Urinary bladder (tissue), 4 donors: ENCODE results near the gene CMKLR1. TPM values are rescaled to one million over a fixed set of nuclear protein-coding genes. Genes with fewer than 3 reads are reported as not detected.

Source experiments
- DNase-seq: peaks from one replicate; pipeline ENCODE4 v3.0.0-alpha.2; 2015; ENCODE audit errors: extremely low spot score
- H3K27ac ChIP-seq: one replicate; pipeline ENCODE4 v1.5.1; 2013; ENCODE audit warnings: low read depth, mild to moderate bottlenecking, moderate library complexity
- H3K36me3 ChIP-seq: one replicate; pipeline ENCODE4 v1.6.1; 2013; ENCODE audit warnings: mild to moderate bottlenecking, moderate library complexity; ENCODE audit not compliant: insufficient read depth
- H3K4me1 ChIP-seq: one replicate; pipeline ENCODE4 v1.6.1; 2013; ENCODE audit warnings: mild to moderate bottlenecking, moderate library complexity; ENCODE audit not compliant: insufficient read depth
- H3K4me3 ChIP-seq: one replicate; pipeline ENCODE4 v1.5.1; 2013; ENCODE audit warnings: low read depth, low read length
- WGBS: extraction: QIAGEN DNeasy Blood & Tissue Kit; methylation state at CpG from one replicate; pipeline ENCODE4 v1.1.7; 2013; 5-methylcytosine and 5-hydroxymethylcytosine counted together
- polyA plus RNA-seq: library from polyadenylated mRNA; stranded (reverse); fragments of 200-250 nt; gene quantifications from one replicate; pipeline ENCODE4 v1.2.3, GENCODE V29; 2013
- total RNA-seq: library from RNA; depleted of rRNA; stranded (reverse); fragments of >200 nt; gene quantifications from one replicate; pipeline ENCODE4 v1.2.3, GENCODE V29; 2014
- donor health status: healthy with polysubstance abuse.
- donor health status: healthy.

Gene CMKLR1
- total and polyA plus RNA-seq, 2 donors: 6.4 to 17.6 TPM

GRCh38 chr12:108371801-108372344, 32.8 kb upstream of the CMKLR1 start:
- Histone ChIP-seq H3K4me1 (no peaks in the 10 kb centered on the region), H3K27ac (no peak overlapping the region), H3K4me3 (no peak overlapping the region), H3K36me3 (no peaks in the 10 kb centered on the region)
- 50% methylated on average over 6 of the region's 6 CpGs for WGBS
- DNase-seq: no peak

- no peaks in the 10 kb centered on the region for H3K36me3 ChIP-seq
- 70% methylated on average over 5 of the region's 5 CpGs for WGBS
- DNase-seq: no peak
- H3K27ac ChIP-seq: no peak overlapping the region
- no peak overlapping the region for H3K4me3 ChIP-seq
- H3K4me1 ChIP-seq: no peaks in the 10 kb centered on the region
These were observed 31.3 kb upstream of the CMKLR1 start for GRCh38 chr12:108370415-108370814.

DNA sequence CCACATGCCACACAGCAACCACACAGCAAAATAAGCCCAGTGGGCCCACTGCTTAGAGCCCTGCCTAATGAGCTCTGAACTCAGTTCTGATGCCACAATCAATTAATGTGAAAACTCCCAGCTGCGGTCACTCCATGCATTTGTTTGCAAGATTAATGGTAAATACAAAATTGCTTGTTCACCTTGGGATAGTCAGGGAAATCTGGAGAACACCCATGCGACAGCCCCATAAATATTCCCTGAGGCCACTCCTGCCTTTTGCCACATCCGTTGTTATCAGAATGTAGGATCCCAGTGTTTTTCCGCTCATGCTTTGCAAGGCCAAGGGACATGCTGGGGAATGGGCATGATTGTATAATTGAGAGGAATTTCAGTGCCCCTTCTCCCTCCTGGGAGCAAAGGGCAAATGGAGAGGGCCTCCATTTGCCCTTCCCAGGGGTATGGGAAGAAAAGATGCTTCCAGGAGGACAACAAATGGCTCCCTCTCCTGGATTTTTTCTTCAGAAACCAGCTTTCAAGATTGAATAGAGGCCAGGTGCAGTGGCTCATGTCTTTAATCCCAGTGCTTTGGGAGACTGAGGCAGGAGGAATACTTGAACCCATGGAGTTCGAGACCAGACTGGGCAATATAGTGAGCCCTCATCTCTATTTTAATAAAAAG, 30.8 kb upstream of the CMKLR1 start:
- no peak for DNase-seq

GRCh38 chr12:108368089-108368488, 29.0 kb upstream of the CMKLR1 start:
- WGBS: 95% methylated on average over 2 of the region's 2 CpGs

More for the DNA sequence above, 30.8 kb upstream of the CMKLR1 start:
- Histone ChIP-seq H3K36me3 (no peaks in the 10 kb centered on the region), H3K4me1 (no peaks in the 10 kb centered on the region), H3K4me3 (no peak overlapping the region), H3K27ac (no peak overlapping the region)
- WGBS: 76% methylated on average over 5 of the region's 5 CpGs

DNA sequence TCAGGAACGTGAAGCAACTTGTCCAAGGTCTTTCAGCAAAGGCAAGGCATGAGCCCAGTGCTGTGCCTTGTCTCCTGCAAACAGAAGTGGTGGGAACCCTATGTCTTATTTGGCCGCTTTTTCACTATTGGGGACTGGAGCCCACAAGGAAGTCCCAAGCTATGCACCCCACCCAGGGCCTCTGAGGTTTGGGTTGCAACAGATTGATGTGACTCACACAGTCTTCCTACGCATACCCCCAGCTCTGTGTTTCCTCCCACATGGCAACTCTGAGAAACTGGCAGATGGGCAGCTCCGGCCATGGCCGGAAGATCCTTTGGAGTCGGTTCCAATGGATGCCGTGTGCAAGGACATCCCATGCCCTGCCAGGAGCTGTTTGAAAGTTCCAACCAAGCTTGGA, 28.3 kb upstream of the CMKLR1 start:
- Histone ChIP-seq H3K36me3 (no peaks in the 10 kb centered on the region), H3K4me1 (no peaks in the 10 kb centered on the region), H3K4me3 (no peak overlapping the region), H3K27ac (no peak overlapping the region)
- 81% methylated on average over 7 of the region's 7 CpGs for WGBS
- no peak for DNase-seq

More at GRCh38 chr12:108368089-108368488, 29.0 kb upstream of the CMKLR1 start:
- no peak overlapping the region for H3K4me3 ChIP-seq
- no peaks in the 10 kb centered on the region for H3K36me3 ChIP-seq
- DNase-seq: no peak
- H3K27ac ChIP-seq: no peak overlapping the region
- H3K4me1 ChIP-seq: no peaks in the 10 kb centered on the region

DNA sequence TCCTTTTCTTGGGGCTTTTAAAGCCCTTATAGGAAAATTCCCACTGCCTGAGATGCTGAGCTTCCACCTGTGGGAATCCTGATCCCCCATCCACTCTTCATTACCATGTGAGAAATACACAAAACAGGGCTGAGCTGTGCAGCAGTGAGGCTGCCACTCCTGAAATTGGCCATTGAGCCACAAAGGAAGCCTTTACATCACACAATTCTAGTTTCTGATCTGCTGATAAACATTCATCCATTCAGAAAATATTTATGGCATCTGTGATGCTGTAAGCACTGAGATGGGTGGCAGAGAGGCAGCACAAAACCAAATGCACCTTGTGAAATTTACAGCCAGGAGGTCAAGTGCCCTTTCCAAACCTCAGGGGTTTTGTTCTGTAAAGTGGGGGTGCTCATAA, 26.2 kb upstream of the CMKLR1 start:
- Histone ChIP-seq H3K27ac (no peak overlapping the region), H3K36me3 (no peaks in the 10 kb centered on the region), H3K4me1 (no peaks in the 10 kb centered on the region), H3K4me3 (no peak overlapping the region)
- no peak for DNase-seq

DNA sequence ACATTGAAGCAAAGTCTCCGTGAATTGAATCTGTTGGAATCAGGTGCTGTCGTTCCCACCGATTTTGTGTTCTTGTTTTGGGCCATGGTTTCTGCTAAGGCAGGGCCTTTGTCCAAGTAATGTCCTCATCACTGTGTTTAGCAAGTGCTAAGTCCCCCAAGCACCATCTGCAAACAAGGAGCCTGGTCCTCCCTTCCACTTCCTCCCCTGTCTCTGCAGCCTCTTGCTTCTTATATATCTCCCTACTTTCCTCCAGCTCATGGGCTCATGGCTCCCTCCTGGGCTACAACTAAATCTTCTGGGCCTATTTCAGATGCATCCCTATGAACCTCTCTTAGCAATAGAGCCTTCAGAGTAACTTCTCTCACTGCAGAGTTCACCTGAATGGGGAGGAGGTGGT, 25.8 kb upstream of the CMKLR1 start:
- 89% methylated on average over 3 of the region's 3 CpGs for WGBS
- Histone ChIP-seq H3K4me1 (no peaks in the 10 kb centered on the region), H3K36me3 (no peaks in the 10 kb centered on the region), H3K27ac (no peak overlapping the region), H3K4me3 (no peak overlapping the region)
- no peak for DNase-seq

DNA sequence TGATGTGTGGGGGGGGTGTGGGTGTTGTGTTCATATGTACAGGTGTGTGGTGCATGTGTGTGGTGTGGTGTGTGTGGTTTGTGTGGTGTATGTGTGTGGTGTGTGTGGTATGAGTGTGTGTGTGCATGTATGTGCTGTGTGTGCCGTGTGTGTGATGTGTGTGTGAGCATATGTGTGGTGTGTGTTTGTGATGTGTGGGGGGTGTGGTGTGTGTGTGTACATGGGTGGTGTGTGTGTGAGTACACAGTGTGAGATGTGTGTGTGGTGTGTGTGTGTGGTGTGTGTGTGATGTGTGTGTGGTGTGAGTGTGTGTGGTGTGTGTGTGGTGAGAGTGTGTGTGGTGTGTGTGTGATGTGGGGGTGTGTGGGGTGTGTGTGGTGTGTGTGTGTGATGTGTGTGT, 24.5 kb upstream of the CMKLR1 start:
- Histone ChIP-seq H3K36me3 (no peaks in the 10 kb centered on the region), H3K4me1 (no peaks in the 10 kb centered on the region), H3K27ac (no peak overlapping the region), H3K4me3 (no peak overlapping the region)
- WGBS: 65% methylated on average over 1 of the region's 1 CpG
- no peak for DNase-seq

DNA sequence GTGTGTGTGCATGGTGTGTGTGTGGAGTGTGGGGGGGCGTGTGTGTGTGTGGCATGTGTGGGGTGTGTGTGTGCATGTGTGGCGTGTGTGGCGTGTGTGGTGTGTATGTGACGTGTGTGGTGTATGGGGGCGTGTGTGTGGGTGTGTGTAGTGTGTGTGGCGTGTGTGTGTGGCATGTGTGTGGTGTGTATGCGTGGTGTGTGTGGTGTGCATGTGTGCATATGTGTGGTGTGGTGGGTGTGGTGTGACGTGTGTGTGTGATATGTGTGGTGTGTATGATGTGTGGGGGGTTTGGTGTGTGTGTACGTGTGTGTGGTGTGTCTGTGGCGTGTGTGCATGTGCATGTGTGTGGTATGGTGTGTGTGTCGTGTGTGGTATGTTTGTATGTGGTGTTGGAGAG, 24.1 kb upstream of the CMKLR1 start:
- DNase-seq: no peak
- H3K36me3 ChIP-seq: no peaks in the 10 kb centered on the region
- H3K27ac ChIP-seq: no peak overlapping the region
- 87% methylated on average over 11 of the region's 11 CpGs for WGBS
- no peak overlapping the region for H3K4me3 ChIP-seq
- no peaks in the 10 kb centered on the region for H3K4me1 ChIP-seq

DNA sequence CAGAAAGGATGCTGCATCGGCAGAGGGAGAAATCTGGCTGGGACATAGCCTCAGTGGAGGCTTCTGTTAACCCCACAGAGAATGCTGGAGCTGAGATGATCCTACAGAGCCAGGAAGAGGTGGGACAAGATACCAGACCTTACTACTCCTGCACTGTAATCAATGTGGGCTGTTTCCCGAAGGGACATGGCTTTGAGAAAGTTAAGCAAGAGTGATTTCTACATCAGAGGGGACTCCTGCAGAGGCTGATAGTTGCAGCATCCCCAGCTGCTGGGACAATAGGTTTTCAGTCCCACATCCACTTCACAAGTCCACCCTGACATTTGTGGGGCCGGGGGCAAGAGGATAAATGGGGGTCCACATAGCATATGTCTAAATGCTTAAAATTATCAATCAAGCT, 22.5 kb upstream of the CMKLR1 start:
- Histone ChIP-seq H3K4me3 (no peak overlapping the region), H3K27ac (no peak overlapping the region), H3K36me3 (no peaks in the 10 kb centered on the region), H3K4me1 (no peaks in the 10 kb centered on the region)
- DNase-seq: no peak
- WGBS: 71% methylated on average over 3 of the region's 3 CpGs

DNA sequence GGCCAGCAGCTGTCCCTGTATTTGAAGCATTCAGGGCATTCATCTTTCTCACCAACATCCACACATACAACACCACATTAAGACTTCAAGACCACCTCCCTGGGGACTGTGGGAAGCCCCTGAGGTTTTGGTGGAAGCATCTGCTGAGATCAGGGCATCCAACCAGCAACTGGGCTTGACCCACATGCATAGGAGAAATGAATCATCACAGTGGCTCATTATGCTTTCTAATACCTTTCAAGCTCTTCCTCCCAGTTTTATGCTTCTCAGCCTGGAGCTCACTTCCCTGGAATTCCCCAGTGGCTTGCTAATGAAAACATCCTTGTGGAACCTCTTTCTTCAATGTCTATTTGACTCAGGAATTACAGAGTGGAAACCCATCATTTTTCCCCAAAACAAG, 21.4 kb upstream of the CMKLR1 start:
- H3K4me3 ChIP-seq: no peak overlapping the region
- no peaks in the 10 kb centered on the region for H3K4me1 ChIP-seq
- no peak for DNase-seq
- H3K36me3 ChIP-seq: no peaks in the 10 kb centered on the region
- H3K27ac ChIP-seq: no peak overlapping the region

DNA sequence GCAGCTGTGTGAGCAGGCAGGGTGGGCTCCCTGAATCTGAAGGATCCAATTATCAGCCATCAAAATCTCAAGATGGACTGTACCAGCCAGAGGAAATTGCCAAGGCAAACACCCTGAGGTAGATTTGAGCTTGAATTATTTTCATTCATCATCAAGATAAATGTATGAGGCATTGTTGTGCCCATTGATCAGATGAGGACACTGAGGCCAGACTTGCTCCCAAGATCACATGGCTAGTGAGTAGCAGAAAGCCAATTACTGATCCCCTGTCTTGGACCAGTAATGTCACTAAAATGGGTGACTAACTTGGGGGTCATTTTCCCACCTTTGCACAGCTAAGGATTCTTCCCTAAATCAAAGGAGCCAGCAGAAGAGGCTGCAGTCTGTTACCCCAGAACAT, 20.9 kb upstream of the CMKLR1 start:
- Histone ChIP-seq H3K27ac (no peak overlapping the region), H3K4me1 (no peaks in the 10 kb centered on the region), H3K4me3 (no peak overlapping the region), H3K36me3 (no peaks in the 10 kb centered on the region)
- DNase-seq: no peak

DNA sequence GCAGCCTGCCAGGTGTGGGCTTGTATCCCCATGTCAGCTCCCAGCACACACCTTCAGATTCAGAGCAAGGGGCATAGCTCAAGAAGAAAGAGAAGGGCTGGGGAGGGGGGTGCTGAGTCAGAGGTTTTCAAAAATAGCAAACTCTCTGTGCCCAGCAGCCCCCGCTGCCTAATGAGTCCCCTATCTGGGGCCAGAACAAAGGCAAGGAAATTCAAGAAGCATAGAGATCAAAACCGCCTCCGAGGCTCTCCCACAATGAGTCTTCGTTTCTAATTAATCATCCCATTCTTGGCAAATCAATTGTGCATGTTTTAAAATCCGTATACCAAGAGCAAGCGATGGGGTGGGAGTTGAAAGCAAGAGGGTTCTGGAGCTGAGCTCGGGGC, 19.5 kb upstream of the CMKLR1 start:
- WGBS: 63% methylated on average over 7 of the region's 7 CpGs
- H3K36me3 ChIP-seq: no peaks in the 10 kb centered on the region
- no peaks in the 10 kb centered on the region for H3K4me1 ChIP-seq
- no peak overlapping the region for H3K4me3 ChIP-seq
- no peak overlapping the region for H3K27ac ChIP-seq
- no peak for DNase-seq

DNA sequence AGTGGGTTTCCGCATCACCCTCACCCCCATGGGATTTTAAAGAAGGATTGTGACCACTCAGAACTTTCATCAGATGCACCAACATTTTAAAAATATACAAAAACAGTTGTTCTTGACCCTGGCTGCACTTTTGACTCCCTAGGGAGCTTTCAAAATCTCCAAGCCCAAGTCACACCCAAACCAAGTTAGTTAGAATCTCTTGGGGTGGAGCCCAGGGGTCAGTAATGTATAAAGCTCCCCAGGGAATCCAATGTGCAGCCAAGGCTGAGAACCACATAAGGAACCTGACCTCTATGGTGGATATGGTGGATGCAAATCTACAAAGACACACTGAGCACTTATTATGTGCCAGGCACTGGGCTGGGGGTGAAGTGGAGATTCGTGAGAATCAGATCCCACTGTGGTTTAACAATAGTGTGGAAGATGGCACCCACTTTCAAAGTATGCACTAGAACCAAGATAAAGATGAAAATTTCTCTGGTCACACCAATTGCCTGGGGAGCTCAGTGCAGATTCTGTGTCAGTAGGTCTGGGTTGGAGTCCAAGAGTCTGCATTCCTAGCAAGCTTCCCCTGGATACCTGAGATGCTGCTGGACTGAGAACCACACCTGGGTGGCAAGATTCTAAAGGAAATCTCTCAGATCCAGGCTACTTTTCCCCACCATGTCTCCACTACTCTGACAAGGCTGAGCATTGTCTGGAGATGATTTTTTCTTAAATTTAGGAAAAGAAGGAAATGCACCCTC, 18.9 kb upstream of the CMKLR1 start:
- DNase-seq: no peak
- H3K4me1 ChIP-seq: no peaks in the 10 kb centered on the region
- WGBS: 83% methylated on average over 2 of the region's 2 CpGs
- no peak overlapping the region for H3K27ac ChIP-seq
- no peak overlapping the region for H3K4me3 ChIP-seq
- H3K36me3 ChIP-seq: no peaks in the 10 kb centered on the region
